ENCODE results near the gene NOC3L. TPM values are rescaled to one million over a fixed set of nuclear protein-coding genes. Genes with fewer than 3 reads are reported as not detected.

NOC3L gene
- total RNA-seq, 3 donors from 2014 or later, result 7.4 to 11.9 (median 10.2) TPM

DNA sequence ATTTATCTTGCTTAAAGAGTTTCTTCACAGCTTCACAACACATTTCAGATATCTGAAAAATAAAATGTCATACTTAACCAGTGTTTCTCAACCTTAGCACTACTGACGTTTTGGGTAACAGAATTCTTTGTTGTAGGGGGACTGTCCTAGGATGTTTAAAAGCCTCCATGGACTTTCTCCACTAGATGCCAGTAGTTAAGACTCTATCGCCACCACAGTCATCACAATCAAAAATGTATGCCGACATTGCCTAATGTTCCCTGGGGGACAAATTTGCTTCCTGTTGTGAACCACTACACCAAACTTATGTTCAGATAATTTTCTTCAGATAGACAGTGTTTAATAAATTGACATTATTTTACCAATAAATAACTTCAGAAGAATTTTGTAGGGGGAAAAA is 13.4 kb downstream of the NOC3L start:
- H3K4me1 ChIP-seq (ENCODE audit: low read depth), result no peaks in the 10 kb centered on the region
- H3K36me3 ChIP-seq (ENCODE audit: low read depth), result no peaks in the 10 kb centered on the region
- no peak overlapping the region for H3K4me3 ChIP-seq
- ATAC-seq (no peak), DNase-seq (no peak)
- TF ChIP-seq, protein P1, sequence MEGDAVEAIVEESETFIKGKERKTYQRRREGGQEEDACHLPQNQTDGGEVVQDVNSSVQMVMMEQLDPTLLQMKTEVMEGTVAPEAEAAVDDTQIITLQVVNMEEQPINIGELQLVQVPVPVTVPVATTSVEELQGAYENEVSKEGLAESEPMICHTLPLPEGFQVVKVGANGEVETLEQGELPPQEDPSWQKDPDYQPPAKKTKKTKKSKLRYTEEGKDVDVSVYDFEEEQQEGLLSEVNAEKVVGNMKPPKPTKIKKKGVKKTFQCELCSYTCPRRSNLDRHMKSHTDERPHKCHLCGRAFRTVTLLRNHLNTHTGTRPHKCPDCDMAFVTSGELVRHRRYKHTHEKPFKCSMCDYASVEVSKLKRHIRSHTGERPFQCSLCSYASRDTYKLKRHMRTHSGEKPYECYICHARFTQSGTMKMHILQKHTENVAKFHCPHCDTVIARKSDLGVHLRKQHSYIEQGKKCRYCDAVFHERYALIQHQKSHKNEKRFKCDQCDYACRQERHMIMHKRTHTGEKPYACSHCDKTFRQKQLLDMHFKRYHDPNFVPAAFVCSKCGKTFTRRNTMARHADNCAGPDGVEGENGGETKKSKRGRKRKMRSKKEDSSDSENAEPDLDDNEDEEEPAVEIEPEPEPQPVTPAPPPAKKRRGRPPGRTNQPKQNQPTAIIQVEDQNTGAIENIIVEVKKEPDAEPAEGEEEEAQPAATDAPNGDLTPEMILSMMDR (IDR thresholded peaks at IDR 0.05), result no peak
- H3K9me3 ChIP-seq, result no peaks in the 10 kb centered on the region
- intact Hi-C loops (cut with DNase I, micrococcal nuclease), result no loop called here

DNA sequence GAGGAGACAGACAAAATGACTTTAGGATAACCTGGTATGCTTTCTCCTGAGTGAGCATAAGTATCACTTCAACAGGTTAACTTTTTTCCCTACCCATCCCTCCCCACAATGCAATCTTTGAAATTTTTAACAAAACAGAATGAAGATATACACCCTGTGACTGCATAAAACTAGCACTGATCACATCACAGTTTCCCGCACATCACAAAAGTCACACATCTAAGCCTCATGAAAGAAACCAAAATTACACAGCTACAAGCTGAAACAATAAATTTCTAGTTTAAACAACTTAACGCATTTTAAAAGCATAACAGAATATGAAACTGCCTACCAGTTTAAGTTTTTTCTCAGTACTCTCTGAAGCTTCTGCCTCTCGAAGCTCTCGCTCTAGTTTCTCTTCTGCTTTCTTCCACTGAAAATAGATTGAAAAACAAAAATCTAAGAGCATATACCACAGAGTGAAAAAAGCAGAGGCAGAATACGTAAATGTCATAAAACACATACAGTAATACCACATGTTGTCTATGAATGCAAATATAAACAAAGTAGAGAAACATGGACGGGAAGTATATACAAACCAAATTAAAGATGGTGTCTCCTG is 18.1 kb downstream of the NOC3L start:
- no peak overlapping the region for H3K4me3 ChIP-seq
- H3K4me1 ChIP-seq (ENCODE audit: low read depth), result no peaks in the 10 kb centered on the region
- no peaks in the 10 kb centered on the region for H3K36me3 ChIP-seq (ENCODE audit: low read depth)
- intact Hi-C loops (cut with DNase I, micrococcal nuclease), result no loop called here
- H3K9me3 ChIP-seq, result no peaks in the 10 kb centered on the region
- TF ChIP-seq, protein P1 (IDR thresholded peaks at IDR 0.05), result no peak
- DNase-seq, result no peak
- ATAC-seq, result no peak

DNA sequence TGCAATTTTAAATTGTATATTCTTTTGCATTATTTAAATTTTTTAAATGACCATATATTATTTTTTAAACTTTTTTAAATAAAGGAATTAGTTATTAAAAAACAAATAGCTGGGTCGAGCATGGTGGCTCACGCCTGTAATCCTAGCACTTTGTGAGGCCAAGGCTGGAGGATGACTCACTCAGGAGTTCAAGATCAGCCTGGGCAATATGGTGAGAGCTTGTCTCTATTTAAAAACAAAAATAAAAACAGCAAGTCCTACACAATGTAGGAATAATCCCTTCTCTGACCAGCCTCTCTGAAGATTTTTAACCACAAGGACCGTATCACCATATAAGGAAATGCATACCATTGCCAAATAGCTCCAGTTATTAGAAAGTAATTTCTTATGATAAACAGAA is 19.6 kb downstream of the NOC3L start:
- Histone ChIP-seq H3K36me3 (ENCODE audit: low read depth) (no peaks in the 10 kb centered on the region), H3K4me1 (ENCODE audit: low read depth) (no peaks in the 10 kb centered on the region), H3K9me3 (no peaks in the 10 kb centered on the region), H3K4me3 (no peak overlapping the region)
- DNase-seq (no peak), ATAC-seq (no peak)
- TF ChIP-seq, protein P1 (IDR thresholded peaks at IDR 0.05), result no peak
- intact Hi-C loops (cut with DNase I, micrococcal nuclease), result no loop called here

DNA sequence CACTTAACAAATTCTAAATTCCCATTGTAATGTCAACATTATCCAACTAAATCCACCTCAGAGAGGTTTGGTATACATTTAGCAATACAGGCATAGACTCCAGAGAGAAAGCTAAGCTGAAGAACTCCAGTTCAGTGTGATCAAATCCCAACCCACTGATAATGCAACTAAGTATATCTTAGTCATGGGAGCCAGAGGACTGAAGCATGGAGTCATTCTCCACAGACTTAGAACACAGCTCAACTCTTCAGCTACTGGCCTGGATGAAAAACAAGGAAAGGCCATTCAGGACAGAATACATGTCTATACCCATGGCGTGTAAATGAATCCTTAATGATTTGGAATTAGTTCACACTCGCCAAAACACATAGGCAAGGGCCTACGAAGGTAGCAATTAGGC is 27.9 kb downstream of the NOC3L start:
- ATAC-seq (no peak), DNase-seq (no peak)
- Histone ChIP-seq H3K4me3 (no peak overlapping the region), H3K9me3 (no peaks in the 10 kb centered on the region), H3K4me1 (ENCODE audit: low read depth) (no peaks in the 10 kb centered on the region), H3K36me3 (ENCODE audit: low read depth) (no peaks in the 10 kb centered on the region)
- TF ChIP-seq, protein P1 (IDR thresholded peaks at IDR 0.05), result no peak
- intact Hi-C loops (cut with DNase I, micrococcal nuclease), result no loop called here

DNA sequence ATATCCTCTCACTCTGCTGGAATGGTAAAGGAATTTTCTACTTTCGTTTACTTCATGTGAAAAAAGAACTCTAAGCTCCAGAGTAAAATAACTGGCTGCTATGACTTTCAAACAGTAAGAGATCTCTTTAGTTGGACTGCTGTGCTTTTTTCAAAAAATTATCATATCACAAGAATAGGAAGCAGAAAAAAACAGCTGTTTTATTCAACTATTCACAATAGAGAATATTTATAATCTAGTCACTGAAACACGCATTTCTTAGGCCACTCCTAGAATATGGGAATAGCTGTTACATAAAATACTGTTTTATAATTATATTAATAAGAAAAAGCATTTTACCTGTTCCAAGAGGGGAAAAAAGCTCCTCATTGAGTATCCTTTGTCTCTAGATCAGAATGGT is 29.7 kb downstream of the NOC3L start:
- intact Hi-C loops (cut with DNase I, micrococcal nuclease), result no loop called here
- no peaks in the 10 kb centered on the region for H3K9me3 ChIP-seq
- TF ChIP-seq, protein P1 (IDR thresholded peaks at IDR 0.05), result no peak
- no peak for DNase-seq
- no peaks in the 10 kb centered on the region for H3K4me1 ChIP-seq (ENCODE audit: low read depth)
- no peak overlapping the region for H3K4me3 ChIP-seq
- ATAC-seq, result no peak
- no peaks in the 10 kb centered on the region for H3K36me3 ChIP-seq (ENCODE audit: low read depth)

DNA sequence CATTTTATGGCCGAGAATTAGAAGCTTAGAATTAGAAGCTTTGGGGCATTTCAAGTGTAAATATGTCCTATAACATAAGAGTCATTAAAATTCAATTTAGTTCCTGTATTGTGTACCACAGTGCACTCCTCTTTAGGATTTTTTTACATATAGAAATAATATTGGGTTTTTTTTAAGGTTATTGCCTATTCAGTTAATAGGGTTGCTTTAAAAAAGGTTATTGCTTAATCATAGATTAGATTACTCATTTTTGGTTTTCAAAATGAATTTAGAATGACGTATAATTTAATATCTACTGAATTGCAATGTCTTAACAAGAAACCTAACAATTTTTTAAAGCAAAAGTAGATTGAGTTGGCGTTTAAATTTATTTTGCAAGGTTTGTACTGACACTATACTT is 34.1 kb downstream of the NOC3L start:
- ATAC-seq, result no peak
- H3K4me3 ChIP-seq, result no peak overlapping the region
- intact Hi-C loops (cut with DNase I, micrococcal nuclease), result no loop called here
- TF ChIP-seq, protein P1 (IDR thresholded peaks at IDR 0.05), result no peak
- DNase-seq, result no peak
- H3K9me3 ChIP-seq, result no peaks in the 10 kb centered on the region
- no peaks in the 10 kb centered on the region for H3K4me1 ChIP-seq (ENCODE audit: low read depth)
- peaks cover 11% of the 10 kb centered on the region for H3K36me3 ChIP-seq (ENCODE audit: low read depth)
